Measurements from ENCODE around the gene CX3CL1.

DNA sequence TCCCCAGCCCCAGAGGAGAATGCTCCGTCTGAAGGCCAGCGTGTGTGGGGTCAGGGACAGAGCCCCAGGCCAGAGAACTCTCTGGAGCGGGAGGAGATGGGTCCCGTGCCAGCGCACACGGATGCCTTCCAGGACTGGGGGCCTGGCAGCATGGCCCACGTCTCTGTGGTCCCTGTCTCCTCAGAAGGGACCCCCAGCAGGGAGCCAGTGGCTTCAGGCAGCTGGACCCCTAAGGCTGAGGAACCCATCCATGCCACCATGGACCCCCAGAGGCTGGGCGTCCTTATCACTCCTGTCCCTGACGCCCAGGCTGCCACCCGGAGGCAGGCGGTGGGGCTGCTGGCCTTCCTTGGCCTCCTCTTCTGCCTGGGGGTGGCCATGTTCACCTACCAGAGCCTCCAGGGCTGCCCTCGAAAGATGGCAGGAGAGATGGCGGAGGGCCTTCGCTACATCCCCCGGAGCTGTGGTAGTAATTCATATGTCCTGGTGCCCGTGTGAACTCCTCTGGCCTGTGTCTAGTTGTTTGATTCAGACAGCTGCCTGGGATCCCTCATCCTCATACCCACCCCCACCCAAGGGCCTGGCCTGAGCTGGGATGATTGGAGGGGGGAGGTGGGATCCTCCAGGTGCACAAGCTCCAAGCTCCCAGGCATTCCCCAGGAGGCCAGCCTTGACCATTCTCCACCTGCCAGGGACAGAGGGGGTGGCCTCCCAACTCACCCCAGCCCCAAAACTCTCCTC, 10.4 kb downstream of the CX3CL1 start:
- TF ChIP-seq, protein P1, sequence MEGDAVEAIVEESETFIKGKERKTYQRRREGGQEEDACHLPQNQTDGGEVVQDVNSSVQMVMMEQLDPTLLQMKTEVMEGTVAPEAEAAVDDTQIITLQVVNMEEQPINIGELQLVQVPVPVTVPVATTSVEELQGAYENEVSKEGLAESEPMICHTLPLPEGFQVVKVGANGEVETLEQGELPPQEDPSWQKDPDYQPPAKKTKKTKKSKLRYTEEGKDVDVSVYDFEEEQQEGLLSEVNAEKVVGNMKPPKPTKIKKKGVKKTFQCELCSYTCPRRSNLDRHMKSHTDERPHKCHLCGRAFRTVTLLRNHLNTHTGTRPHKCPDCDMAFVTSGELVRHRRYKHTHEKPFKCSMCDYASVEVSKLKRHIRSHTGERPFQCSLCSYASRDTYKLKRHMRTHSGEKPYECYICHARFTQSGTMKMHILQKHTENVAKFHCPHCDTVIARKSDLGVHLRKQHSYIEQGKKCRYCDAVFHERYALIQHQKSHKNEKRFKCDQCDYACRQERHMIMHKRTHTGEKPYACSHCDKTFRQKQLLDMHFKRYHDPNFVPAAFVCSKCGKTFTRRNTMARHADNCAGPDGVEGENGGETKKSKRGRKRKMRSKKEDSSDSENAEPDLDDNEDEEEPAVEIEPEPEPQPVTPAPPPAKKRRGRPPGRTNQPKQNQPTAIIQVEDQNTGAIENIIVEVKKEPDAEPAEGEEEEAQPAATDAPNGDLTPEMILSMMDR (IDR thresholded peaks at IDR 0.05; ENCODE audit: extremely low read depth in 1 of 2, insufficient read depth in 1 of 2, low read depth in 1 of 2, low read length in 2 of 2), result no peak
- no peak for TF ChIP-seq POLR2A (IDR thresholded peaks at IDR 0.05; ENCODE audit: low read depth, low read length)
- TF ChIP-seq EZH2 (IDR thresholded peaks at IDR 0.05; ENCODE audit: borderline replicate concordance, low read depth, low read length, severe bottlenecking), result no peak
- no peak for TF ChIP-seq JUN (IDR thresholded peaks at IDR 0.05; ENCODE audit: borderline replicate concordance, insufficient read depth, insufficient read length, low read depth)
- TF ChIP-seq MYC (IDR thresholded peaks at IDR 0.05; ENCODE audit: low read depth, low read length), result no peak
- TF ChIP-seq FOS (IDR thresholded peaks at IDR 0.05; ENCODE audit: borderline replicate concordance, insufficient read depth, low read length), result no peak
- TF ChIP-seq, protein P2, sequence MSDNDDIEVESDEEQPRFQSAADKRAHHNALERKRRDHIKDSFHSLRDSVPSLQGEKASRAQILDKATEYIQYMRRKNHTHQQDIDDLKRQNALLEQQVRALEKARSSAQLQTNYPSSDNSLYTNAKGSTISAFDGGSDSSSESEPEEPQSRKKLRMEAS (IDR thresholded peaks at IDR 0.05; ENCODE audit: insufficient read depth, insufficient read length), result no peak

Data from endothelial cell of umbilical vein (primary cell).